Vagina (tissue), 2 donors: Measurements from ENCODE around the gene SRD5A1.

Experiments used
- POLR2AphosphoS5 ChIP-seq, 2 donors: sonication (generic); formaldehyde crosslinking; IDR thresholded peaks; one replicate each; pipeline ENCODE4 v1.9.0; 2017; ENCODE audit warnings: antibody characterized with exemption in 2 of 2, mild to moderate bottlenecking in 2 of 2, low read depth in 1 of 2; ENCODE audit not compliant: insufficient read depth in 1 of 2
- TF ChIP-seq, protein P1 (sequence below), 3 experiments: fragments of 450-650 bp in 2 of 3; fragments of 200-600 bp in 1 of 3; sonication (generic) in 1 of 3; IDR thresholded peaks; one replicate each; pipeline ENCODE4 v1.5.1; 2017 to 2019; ENCODE audit warnings: antibody characterized with exemption in 3 of 3, mild to moderate bottlenecking in 2 of 3, moderate library complexity in 2 of 3

DNA sequence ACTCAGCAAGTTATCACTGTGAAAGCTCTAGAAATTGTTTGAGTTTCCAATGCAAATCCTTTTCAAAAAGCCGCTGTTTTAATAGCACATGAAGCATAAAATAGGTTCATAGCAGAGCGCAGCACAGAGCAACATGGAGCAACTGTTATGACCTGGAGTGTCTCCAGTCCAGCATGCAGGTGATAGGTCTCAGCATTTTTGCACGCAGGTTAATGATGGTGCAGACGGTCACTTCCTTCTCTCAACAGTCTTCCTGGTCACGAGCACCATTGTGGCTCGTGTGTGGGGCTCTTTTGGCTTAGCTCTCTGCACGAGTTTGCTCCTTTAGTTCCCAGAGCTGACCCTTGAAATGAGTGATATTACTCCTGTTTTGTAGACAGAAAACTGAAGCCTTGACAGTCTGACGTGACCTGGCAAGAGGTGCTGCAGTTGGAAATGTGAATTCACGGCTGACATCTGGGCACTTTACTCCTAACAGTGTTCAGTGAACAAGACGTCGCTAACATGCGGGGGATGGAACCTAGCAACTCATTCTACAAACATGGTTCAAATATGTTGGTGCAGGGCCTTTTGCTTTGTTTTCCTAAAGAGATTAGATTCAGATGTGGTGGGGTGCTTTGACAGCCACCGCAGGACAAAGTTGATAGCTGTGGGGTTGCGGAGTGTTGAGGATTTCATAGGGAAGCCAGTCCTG lies 90.0 kb downstream of the SRD5A1 start:
- TF ChIP-seq, protein P1, sequence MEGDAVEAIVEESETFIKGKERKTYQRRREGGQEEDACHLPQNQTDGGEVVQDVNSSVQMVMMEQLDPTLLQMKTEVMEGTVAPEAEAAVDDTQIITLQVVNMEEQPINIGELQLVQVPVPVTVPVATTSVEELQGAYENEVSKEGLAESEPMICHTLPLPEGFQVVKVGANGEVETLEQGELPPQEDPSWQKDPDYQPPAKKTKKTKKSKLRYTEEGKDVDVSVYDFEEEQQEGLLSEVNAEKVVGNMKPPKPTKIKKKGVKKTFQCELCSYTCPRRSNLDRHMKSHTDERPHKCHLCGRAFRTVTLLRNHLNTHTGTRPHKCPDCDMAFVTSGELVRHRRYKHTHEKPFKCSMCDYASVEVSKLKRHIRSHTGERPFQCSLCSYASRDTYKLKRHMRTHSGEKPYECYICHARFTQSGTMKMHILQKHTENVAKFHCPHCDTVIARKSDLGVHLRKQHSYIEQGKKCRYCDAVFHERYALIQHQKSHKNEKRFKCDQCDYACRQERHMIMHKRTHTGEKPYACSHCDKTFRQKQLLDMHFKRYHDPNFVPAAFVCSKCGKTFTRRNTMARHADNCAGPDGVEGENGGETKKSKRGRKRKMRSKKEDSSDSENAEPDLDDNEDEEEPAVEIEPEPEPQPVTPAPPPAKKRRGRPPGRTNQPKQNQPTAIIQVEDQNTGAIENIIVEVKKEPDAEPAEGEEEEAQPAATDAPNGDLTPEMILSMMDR (IDR thresholded peaks at IDR 0.05) = no peak
- TF ChIP-seq POLR2AphosphoS5 (IDR thresholded peaks at IDR 0.05; ENCODE audit: insufficient read depth in 1 of 2, low read depth in 1 of 2) = no peak
